ENCODE measurements around the gene IL10RB. TPM values are rescaled to one million over a fixed set of nuclear protein-coding genes. Genes with fewer than 3 reads are reported as not detected.

The IL10RB gene
- total and polyA plus RNA-seq, 2 of the 4 experiments (the other 2 are of a cell fraction) = 20.1 to 45.2 TPM

DNA sequence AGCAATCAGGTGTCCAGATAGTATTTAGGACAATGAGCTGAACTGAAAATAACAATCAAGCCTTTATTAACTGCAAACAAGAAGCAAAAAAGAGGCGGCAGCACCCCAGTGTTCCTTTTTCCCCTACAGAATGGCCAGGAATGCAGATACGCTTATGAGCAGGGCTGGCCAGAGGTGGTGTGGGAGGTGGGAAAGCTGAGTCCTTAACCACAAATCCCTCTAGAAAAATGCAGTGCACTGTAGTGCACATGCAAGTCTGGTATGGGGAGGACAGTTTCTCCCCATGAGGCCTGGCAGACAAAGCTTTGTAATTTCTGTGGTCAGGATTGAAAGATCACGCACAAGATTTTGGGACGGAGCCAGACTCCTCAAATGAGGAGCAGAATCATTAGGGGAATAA lies 47.9 kb downstream of the IL10RB start:
- H2BK15ac ChIP-seq (ENCODE audit: low read depth, low read length) = no peak overlapping the region
- DNase-seq (no peak), ATAC-seq (ENCODE audit: low read depth) (no peak)
- no peak overlapping the region for H3K18ac ChIP-seq (ENCODE audit: low read depth, low read length)
- H3K4me2 ChIP-seq (ENCODE audit: low read depth, low read length) = no peak overlapping the region
- dilution Hi-C loops (cut with HindIII; ENCODE audit: low sequenced_read_pairs, unreplicated experiment) = no loop called here
- no peaks in the 10 kb centered on the region for H3K9me1 ChIP-seq (ENCODE audit: insufficient read depth, low read length)
- H3K56ac ChIP-seq (ENCODE audit: extremely low read depth, insufficient read depth, low read length) = no peak overlapping the region
- H3K27ac ChIP-seq (ENCODE audit: insufficient read depth, low read length) = no peak overlapping the region
- H3K14ac ChIP-seq (replicated peaks; ENCODE audit: low read depth, low read length) = no peak overlapping the region
- no peak overlapping the region for H2BK120ac ChIP-seq (ENCODE audit: low read depth, low read length)
- peaks cover 4% of the 10 kb centered on the region for H3K9me3 ChIP-seq (ENCODE audit: control insufficient read depth, insufficient read depth, low read length)
- H4K20me1 ChIP-seq (ENCODE audit: insufficient read depth, low read length) = no peaks in the 10 kb centered on the region
- no TSS peak for BruUV-seq (replicated peaks)
- no peaks in the 10 kb centered on the region for H3K36me3 ChIP-seq (ENCODE audit: control insufficient read depth, insufficient read depth, low read length)
- no peak overlapping the region for H4K5ac ChIP-seq (ENCODE audit: low read depth, low read length)
- TF ChIP-seq MAFK (IDR thresholded peaks at IDR 0.05; ENCODE audit: low read depth, low read length) (no peak), RCOR1 (IDR thresholded peaks at IDR 0.05; ENCODE audit: insufficient replicate concordance, low read length) (no peak), FOS (IDR thresholded peaks at IDR 0.05; ENCODE audit: low read depth, low read length) (no peak), RFX5 (IDR thresholded peaks at IDR 0.05; ENCODE audit: low read depth, low read length) (no peak)
- no peaks in the 10 kb centered on the region for H3K4me1 ChIP-seq (ENCODE audit: control insufficient read depth, insufficient read depth, low read length)
- peaks cover 8% of the 10 kb centered on the region for H3K27me3 ChIP-seq (ENCODE audit: control insufficient read depth, insufficient read depth, low read length)
- in situ Hi-C loops (cut with MboI; ENCODE audit: low sequenced_read_pairs) = no loop called here
- H2AK9ac ChIP-seq (replicated peaks; ENCODE audit: low read depth, low read length, poor library complexity) = no peak overlapping the region
- intact Hi-C loops (cut with micrococcal nuclease) = no loop called here
- no peak overlapping the region for H4K91ac ChIP-seq (ENCODE audit: insufficient read depth, low read depth, low read length)
- WGBS, 2 experiments (ENCODE audit: extremely low coverage in 2 of 2, insufficient read length in 1 of 2) = no CpG with 5 or more reads among the region's 4 CpGs
- H4K8ac ChIP-seq (ENCODE audit: low read depth in 2 of 2, low read length in 2 of 2) = no peak overlapping the region
- no peak overlapping the region for H2BK5ac ChIP-seq (ENCODE audit: low read depth, low read length, poor library complexity, severe bottlenecking)
- H3K23ac ChIP-seq (ENCODE audit: low read depth, low read length) = no peak overlapping the region
- H3K4me3 ChIP-seq (ENCODE audit: insufficient read depth, low read depth, low read length) = no peak overlapping the region
- no peak overlapping the region for H2BK20ac ChIP-seq (ENCODE audit: low read depth, low read length)
- no peak overlapping the region for H2AK5ac ChIP-seq (ENCODE audit: low read depth, low read length)
- no peak overlapping the region for H2AFZ ChIP-seq (replicated peaks; ENCODE audit: low read length, poor library complexity)
- no peaks in the 10 kb centered on the region for H3K79me1 ChIP-seq (ENCODE audit: low read depth in 1 of 2, low read length in 2 of 2)
- ChIA-PET POLR2A (ENCODE audit: unreplicated experiment) (no interaction called here), CTCF (interaction anchor here (1.0 kb wide), 1 partner anchor 11 kb away, joined by 3 read pairs; the partner anchor contains the start of gene IFNAR1)
- H3K9ac ChIP-seq (ENCODE audit: low read depth, low read length) = no peak overlapping the region
- H3K4ac ChIP-seq (ENCODE audit: low read depth, low read length) = no peak overlapping the region

Data from IMR-90 (cell line).